Hematopoietic multipotent progenitor cell (in vitro differentiated cells): ENCODE results near the gene ANKIB1. TPM values are rescaled to one million over a fixed set of nuclear protein-coding genes. Genes with fewer than 3 reads are reported as not detected.
"Not testable (repeated sequence)": the region's sequence is repeated elsewhere in the genome, so short reads cannot be mapped to it uniquely, and the experiment has no call there.

Experiments used
- DNase-seq, 3 donors: peaks; one replicate each; pipeline ENCODE4 v3.0.0-alpha.2; 2011 to 2015; ENCODE audit warnings: low read depth in 2 of 3, low spot score in 2 of 3
- total RNA-seq: library from RNA; depleted of rRNA; stranded (reverse); fragments of >200 nt; gene quantifications from one replicate; pipeline ENCODE4 v1.2.3, GENCODE V29; 2012

ANKIB1 gene, protein sequence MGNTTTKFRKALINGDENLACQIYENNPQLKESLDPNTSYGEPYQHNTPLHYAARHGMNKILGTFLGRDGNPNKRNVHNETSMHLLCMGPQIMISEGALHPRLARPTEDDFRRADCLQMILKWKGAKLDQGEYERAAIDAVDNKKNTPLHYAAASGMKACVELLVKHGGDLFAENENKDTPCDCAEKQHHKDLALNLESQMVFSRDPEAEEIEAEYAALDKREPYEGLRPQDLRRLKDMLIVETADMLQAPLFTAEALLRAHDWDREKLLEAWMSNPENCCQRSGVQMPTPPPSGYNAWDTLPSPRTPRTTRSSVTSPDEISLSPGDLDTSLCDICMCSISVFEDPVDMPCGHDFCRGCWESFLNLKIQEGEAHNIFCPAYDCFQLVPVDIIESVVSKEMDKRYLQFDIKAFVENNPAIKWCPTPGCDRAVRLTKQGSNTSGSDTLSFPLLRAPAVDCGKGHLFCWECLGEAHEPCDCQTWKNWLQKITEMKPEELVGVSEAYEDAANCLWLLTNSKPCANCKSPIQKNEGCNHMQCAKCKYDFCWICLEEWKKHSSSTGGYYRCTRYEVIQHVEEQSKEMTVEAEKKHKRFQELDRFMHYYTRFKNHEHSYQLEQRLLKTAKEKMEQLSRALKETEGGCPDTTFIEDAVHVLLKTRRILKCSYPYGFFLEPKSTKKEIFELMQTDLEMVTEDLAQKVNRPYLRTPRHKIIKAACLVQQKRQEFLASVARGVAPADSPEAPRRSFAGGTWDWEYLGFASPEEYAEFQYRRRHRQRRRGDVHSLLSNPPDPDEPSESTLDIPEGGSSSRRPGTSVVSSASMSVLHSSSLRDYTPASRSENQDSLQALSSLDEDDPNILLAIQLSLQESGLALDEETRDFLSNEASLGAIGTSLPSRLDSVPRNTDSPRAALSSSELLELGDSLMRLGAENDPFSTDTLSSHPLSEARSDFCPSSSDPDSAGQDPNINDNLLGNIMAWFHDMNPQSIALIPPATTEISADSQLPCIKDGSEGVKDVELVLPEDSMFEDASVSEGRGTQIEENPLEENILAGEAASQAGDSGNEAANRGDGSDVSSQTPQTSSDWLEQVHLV
- 17.0 TPM for total RNA-seq

DNA sequence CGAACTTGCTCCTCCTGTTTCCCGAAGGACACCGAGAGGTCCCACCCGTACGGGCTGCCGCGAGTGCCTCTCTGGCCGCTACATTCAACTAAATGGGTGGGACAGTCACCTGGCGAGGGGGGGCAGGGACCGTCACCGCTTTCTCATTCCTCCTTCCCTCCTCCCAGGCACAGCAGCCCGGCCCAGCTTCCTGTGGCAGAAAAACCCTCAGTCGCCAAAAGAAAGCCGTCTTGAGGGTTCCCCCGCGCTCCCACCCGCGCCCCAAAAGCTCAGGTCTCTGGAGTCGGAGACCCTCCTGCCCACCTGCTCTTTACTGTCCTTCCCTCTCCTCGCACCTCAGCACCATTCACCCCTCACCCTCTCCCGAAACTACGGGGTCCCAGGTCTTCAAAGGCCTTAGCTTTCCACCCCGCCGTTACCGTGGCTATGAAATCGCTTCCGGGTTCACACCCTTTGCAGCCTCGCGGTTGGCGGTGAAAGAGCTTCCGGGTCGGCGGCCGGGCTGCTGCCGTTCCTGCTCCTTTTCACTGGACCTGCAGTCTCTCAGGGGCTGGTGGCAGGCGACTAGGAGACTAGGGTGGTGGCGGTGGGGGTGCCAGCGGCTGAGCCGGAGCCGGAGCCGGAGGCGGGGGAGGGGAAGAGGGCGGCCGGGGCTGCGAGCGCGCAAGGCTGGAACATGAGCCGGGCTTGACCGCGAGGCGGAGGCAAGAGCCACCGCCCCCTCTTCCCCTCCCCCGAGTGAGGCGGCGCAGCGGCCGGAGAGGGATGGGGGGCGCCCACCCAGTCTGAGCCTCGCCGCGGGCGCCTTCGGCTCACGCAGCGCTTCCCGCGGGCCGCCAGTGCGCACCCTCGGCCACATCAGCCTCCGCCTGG is at the start of gene ANKIB1, which contains the start of gene KRIT1:
Gene ANKIB1, plus strand, starts transcription at position 488 of the 873 bp plus-strand sequence. CDS start 49,005 bp downstream, outside the sequence.
Gene KRIT1, minus strand, starts transcription at position 428 of the 873 bp plus-strand sequence. CDS start 3,779 bp downstream, outside the sequence.
- peak; percentile 70 to 92 (median 91) for DNase-seq

DNA sequence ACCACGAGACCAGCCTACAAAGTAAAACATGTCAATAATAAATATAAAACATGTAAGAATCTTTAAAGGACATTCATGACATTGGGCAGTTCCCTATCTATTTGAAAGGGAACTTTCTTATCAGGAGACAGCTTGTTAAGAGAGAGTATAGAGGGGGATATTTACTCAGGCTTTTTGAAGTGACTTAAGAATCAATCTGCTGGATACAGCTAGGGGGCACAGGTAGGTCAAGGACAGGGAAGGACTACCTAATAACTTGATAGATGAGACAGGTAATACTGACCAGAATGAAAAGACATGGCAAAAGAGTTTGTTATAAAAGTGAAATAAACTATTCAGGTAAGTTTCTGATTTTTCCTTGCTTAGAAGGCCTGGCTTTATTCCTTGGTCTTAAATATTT is 45.0 kb upstream of the ANKIB1 start:
- no peak for DNase-seq

DNA sequence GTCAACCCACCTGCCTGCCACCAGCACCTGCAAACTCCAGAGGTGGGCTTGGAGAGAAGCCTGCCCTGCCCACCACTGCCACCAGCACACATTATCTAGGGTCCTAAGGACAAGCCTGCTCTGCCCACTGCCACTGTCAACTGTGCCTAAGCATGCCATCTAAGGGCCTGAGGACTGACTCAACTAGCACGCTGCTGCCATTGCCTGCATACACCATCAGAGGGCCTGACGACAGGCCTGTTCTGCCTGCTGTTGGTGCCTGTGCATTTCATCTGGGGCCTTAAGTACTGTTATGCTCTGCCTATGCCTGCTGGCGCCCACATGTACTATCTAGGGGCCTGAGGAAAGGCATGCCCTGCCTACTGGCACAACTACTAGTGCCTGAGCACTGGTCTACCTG is 39.8 kb upstream of the ANKIB1 start:
- DNase-seq = no peak

DNA sequence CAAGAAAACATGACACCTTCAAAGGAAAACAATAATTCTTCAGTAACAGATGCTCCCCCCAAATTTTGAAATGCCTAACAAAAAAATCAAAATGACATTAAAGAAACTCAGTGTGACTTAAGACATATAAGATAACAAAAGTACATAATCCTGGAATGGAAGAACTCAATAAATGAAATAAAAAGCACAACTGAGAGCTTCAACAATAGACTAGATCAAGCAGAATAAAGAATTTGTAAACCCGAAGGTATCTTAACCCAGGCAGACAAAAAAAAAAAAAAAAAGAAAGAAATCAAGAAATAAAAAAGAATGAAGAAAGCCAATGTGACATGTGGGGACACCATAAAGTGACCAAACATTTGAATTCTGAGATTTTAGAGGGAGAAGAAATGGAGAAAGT is 39.1 kb upstream of the ANKIB1 start:
- DNase-seq = peak in 1 of 3 donors; percentile 32

DNA sequence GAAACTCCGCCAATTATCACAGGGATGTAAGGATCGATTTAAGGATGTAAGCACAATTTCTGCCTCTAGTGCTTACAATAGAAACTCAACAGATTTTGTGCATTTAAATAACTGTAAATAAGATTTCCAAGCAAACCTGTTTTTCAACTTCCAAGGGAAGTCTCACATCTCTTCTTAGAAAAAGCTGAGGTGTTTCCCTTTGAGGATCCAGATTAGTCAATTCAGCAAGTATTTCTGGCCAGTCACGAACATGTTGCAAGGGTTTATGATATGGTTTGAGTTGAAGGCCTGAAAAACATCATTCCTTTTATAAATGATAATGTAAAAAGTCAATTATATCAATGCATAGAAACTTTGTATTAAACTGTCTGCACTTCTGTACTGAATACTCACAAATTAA is 24.0 kb upstream of the ANKIB1 start:
- no peak for DNase-seq

DNA sequence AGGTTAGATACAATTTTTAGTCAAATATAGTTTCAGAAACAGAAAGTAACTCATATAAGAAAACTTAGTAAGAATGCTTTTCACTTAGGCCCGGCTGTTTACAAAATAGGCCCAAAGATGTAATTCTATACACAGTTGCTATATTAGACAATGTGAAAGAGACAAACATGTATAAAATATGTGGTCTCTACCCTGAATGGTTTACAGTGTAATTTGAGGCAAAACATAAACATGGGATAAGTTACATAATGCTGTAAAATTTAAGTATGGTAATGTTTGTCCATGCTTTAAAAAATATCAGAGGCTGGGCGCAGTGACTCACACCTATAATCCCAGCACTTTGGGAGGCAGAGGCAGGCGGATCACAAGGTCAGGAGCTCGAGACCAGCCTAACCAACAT is 18.8 kb upstream of the ANKIB1 start:
- DNase-seq = no peak

DNA sequence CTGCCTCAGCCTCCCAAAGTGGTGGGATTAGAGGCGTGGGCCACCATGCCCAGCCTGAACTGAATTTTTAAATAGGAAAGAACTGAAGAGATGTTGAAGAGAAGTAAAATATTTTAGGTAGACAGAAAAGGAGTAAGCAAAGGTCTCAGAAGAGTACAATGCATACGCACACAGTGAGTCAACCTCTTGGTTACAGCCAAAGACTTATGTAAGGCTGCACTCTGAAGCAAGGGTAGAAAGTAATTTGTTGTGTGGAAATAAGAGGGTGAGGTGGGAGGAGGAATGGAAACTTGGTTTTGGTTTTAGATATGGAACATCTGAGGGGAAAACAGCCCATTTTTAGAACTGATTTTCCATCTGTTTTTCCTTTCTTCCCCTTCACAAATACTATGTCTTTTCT is 17.7 kb upstream of the ANKIB1 start:
- no peak for DNase-seq

DNA sequence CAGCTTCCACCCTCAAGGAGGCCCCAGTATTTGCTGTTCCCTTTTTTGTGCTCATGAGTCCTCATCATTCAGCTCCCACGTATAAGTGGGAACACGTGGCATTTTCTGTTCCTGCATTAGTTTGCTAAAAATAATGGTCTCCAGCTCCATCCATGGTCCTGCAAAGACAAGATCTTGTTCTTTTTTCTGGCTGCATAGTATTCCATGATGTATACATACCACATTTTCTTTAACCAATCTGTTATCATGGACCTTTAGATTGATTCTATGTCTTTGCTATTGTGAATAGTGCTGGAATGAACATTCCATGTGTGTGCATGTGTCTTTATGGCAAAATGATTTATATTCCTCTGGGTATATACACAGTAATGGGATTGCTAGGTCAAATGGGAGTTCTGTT is 17.0 kb upstream of the ANKIB1 start:
- no peak for DNase-seq

DNA sequence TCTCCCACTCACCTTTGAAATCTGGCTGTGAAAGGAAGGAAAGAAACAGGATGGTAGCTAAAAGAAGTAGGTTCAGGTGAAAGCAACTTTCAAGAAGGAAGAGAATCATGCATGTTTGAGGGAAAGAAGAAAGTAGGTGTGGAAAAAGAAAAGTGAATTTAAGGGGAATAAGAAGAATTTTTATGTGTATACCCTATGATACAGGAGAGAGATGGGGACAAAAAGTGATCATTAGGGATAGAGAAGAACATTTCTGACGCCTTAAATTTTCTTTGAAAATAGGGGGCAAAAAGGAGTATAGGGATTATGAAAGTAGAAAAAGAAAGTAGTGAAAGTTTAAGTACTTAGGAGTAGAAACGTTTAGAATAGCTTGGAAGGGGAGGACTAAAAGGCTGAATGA is 15.2 kb upstream of the ANKIB1 start:
- no peak for DNase-seq

DNA sequence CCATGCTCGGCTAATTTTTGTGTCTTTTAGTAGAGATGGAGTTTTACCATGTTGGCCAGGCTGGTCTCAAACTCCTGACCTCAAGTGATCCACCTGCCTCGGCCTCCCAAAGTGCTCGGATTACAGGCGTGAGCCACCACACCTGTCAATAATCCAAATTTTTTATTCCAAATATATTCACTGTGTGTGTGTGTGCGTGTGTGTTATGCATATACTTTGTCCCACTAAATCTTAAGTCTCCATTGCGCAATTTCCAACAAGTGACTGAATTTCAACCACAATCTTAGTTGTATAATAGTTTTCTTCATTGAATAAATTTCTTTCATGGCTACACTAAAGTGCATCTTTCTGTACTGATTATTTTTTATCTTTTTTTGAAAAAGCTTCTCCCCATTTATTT is 2.8 kb upstream of the ANKIB1 start:
- no peak for DNase-seq

DNA sequence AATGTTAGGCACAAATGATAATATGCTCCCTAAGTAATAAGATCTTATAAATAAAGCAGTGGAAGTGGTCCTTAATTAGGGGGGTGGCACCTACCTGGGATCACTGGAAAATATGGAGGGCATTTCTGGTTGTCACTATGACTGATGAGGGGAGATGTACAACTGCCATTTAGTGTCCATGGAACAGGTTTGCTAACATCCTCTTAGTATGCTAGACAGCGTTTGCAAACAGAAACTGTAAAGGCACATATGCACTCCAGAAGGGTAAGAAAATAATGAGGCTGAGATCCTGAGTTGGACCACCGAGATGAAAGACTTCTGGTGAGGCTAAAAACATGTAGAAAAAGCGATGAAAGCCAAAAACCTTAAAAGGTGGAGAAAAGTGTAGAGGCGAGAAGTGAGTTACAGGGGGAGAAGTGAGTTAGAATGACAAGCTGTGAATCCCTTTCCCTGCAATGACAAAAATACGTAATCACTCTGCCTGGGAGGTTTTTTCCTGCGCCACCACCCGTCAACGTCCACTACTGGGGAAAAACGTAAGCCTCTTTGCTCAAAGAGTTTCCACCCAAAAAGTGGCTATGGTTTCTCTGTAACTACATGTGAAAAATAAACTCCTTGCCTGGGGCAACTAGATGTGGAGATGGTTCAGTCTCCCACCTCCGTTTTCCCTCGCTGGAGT is 827 bp upstream of the ANKIB1 start:
- peak in 1 of 3 donors; percentile 52 for DNase-seq

DNA sequence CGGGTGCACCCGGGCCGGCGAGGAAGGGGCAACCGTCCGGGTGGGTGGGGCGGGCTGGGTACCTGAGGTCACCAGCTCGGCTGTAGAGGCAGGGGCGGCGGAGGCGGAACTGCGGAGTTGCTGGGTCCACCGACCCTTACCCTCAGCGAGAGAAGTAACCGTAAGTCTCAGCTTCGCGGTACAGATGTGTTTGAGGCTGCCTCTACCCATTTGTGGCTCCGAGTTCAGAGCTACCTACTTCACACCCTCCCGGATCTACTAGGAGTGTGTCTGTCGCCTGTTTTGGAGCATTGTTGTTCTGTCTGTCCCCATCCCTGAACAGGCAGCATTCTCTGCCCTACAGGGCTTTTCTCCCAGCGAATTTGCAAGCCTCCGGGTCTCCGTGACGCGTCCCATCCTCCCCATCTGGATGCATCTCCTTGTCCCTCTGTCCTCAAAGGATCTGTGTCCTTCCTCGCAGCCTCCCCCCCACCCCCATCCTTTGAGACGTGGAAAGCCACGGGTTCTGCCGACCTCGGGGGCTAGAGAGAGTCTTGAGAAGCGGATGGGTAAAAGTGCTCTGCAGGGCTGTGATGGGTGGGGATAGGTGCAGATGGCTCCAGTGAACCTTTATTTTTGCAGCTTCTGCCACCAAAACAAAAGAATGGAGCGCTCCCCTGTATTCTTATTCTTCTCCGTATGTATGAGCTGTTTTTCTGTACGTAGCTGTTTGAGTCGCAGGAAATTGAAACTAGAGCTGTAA is 757 bp downstream of the ANKIB1 start:
- peak in 2 of 3 donors; percentile 9 to 28 for DNase-seq

DNA sequence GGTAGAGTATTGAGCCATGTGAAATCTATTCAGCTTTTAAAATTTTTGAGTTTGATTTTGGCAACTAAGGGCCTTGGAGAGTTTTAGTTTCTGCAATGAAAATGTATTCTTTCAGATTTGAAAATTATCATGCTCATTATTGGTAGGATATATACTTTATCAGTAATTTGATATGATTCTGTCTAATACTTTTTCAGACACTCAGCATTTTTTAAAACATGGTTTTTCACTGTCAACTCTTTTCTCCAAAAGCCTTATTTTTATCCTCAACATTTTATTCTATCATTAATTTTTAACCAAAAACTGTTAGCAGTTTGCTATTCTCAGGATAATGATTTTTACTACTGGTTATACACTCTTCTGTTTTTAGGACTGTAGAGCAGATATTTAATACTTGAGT is 4.8 kb downstream of the ANKIB1 start:
- no peak for DNase-seq

DNA sequence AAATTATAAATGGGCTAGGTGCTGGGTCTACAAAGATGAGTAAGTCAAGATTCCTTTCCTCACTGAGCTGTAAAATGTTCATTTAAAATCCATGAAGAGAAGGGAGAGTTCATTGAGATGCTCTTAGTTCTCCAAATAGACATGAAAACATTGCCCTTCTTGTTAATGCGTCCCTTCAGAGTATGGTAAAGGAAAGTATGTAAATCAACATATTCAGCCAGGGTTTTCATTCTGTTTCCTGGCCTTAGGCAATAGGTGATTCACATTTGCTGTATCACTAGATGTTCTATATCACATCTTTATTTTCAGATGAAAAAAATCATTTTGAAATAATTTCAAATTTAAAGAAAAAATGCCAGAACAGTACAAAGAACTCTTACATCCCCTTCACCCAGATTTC is 5.4 kb downstream of the ANKIB1 start:
- DNase-seq = no peak

DNA sequence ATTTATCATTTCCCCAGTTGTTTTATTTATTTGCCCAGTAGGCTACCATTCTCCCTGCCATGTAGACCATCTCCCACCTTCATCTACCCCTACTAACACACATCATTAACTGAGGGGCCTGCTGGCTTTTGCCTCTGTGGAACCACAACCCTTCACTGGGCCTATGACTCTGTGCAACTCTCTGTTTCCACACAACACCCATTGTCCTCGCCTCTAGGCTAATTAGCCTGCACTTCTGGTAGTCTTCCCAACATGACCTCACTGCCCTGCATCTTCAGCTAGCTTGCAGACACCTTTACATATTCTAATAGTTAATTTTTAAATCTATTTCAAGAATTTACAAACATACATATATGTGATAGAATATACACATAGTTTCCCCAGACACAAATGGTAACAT is 7.5 kb downstream of the ANKIB1 start:
- no peak for DNase-seq

DNA sequence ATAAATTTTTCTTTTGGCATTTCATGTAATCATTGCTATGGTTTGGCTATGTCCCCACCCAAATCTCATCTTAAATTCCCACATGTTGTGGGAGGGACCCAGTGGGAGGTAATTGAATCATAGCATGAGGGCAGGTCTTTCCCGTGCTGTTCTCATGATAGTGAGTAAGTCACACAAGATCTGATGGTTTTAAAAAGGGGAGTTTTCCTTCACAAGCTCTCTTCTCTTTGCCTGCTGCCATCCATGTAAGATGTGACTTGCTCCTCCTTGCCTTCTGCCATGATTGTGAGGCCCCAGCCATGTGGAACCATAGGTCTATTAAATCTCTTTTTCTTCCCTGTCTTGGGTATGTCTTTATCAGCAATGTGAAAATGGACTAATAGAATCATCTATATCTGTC is 9.0 kb downstream of the ANKIB1 start:
- DNase-seq = not testable (repeated sequence)

DNA sequence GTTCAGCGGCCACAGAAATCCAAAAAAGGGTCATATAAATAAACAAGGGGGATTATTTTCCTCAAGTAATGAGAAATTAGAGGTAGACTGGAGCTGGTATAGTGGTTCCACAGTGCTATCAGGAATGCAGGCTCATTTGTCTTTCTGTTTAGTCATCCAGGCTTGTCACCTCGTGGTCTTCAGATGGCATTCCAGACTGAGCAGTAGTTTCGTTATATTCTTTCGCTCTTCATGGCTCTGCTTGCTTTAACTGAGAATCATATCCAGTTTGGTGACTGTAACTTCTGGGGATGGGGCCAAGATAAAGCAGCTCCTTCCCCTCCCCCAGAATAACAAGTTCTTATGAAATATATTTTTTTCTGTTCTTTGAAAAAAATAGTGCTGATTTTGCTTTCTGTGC is 9.5 kb downstream of the ANKIB1 start:
- DNase-seq = no peak

DNA sequence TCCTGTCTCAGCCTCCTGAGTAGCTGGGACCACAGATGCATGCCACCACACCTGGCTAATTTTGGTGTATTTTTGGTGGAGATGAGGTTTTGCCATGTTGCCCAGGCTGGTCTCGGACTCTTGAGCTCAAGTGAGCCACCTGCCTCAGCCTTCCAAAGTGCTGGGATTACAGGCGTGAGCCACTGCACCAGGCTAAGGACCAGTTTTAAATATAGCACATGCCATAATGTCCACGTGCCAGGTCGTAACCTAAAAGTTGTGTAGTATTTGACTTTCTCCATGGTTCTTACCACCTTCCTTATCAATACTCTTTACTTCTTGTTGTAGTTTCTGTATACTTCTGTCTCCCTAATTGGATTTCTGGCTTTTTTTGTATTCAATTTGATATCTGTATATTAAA is 13.3 kb downstream of the ANKIB1 start:
- DNase-seq = no peak
